Dendritic cell treated with granulocyte-macrophage colony-stimulating factor and Interleukin-4, amounts not matched to agents 40 ng/mL and 50 ng/mL, for 4 days (primary cell): ENCODE measurements around the gene GATAD2A.

Experiments
- H3K27ac Mint-ChIP-seq: one replicate; pipeline ENCODE4 v1.8.0; 2022; ENCODE audit warnings: mild to moderate bottlenecking, mixed read lengths
- H3K27me3 Mint-ChIP-seq: one replicate; pipeline ENCODE4 v1.8.0; 2022; ENCODE audit warnings: mild to moderate bottlenecking, mixed read lengths
- H3K36me3 Mint-ChIP-seq: one replicate; pipeline ENCODE4 v1.8.0; 2022; ENCODE audit warnings: low read depth, mixed read lengths
- H3K4me1 Mint-ChIP-seq: one replicate; pipeline ENCODE4 v1.8.0; 2022; ENCODE audit warnings: low read depth, mixed read lengths
- H3K4me3 Mint-ChIP-seq: one replicate; pipeline ENCODE4 v1.8.0; 2022; ENCODE audit warnings: mild to moderate bottlenecking, moderate library complexity, mixed read lengths
- H3K9me3 Mint-ChIP-seq: one replicate; pipeline ENCODE4 v1.8.0; 2022; ENCODE audit warnings: mixed read lengths
- intact Hi-C: fragments of 100-400 bp; cut with micrococcal nuclease; formaldehyde crosslinking; loops from one replicate; pipeline ENCODE4 v1.15.0; 2022

Gene GATAD2A

GRCh38 chr19:19439176-19439482 is 33.7 kb downstream of the GATAD2A start:
- peaks cover 67% of the 10 kb centered on the region for H3K36me3 Mint-ChIP-seq
- peaks cover 60% of the 10 kb centered on the region for H3K4me1 Mint-ChIP-seq
- H3K4me3 Mint-ChIP-seq = no peak overlapping the region
- no peaks in the 10 kb centered on the region for H3K27me3 Mint-ChIP-seq
- H3K9me3 Mint-ChIP-seq = no peaks in the 10 kb centered on the region
- intact Hi-C loops = no loop called here
- H3K27ac Mint-ChIP-seq = no peak overlapping the region

GRCh38 chr19:19443283-19443682 is 37.8 kb downstream of the GATAD2A start:
- intact Hi-C loops = no loop called here
- H3K4me3 Mint-ChIP-seq = no peak overlapping the region
- peaks cover 85% of the 10 kb centered on the region for H3K4me1 Mint-ChIP-seq

GRCh38 chr19:19443902-19444680 is 38.6 kb downstream of the GATAD2A start:
- Mint-ChIP-seq H3K4me1 (peaks cover 85% of the 10 kb centered on the region), H3K27ac (peak overlapping the region; percentile 80), H3K36me3 (peaks cover 43% of the 10 kb centered on the region), H3K27me3 (no peaks in the 10 kb centered on the region), H3K4me3 (no peak overlapping the region), H3K9me3 (no peaks in the 10 kb centered on the region)
- intact Hi-C loops = no loop called here

More at GRCh38 chr19:19443283-19443682, 37.8 kb downstream of the GATAD2A start:
- Mint-ChIP-seq H3K27ac (peak overlapping the region; percentile 80), H3K9me3 (no peaks in the 10 kb centered on the region), H3K36me3 (peaks cover 43% of the 10 kb centered on the region), H3K27me3 (no peaks in the 10 kb centered on the region)

GRCh38 chr19:19444681-19445155 is 39.2 kb downstream of the GATAD2A start:
- Mint-ChIP-seq H3K36me3 (peaks cover 41% of the 10 kb centered on the region), H3K27ac (peak overlapping the region; percentile 80), H3K4me3 (no peak overlapping the region), H3K27me3 (no peaks in the 10 kb centered on the region), H3K9me3 (no peaks in the 10 kb centered on the region), H3K4me1 (peaks cover 85% of the 10 kb centered on the region)
- intact Hi-C loops = loop anchor here (5.0 kb wide), 2 partner anchors 37 to 43 kb away; partner anchors contain the start of gene GATAD2A

- H3K27ac Mint-ChIP-seq = peak overlapping the region; percentile 80
- H3K4me3 Mint-ChIP-seq = no peak overlapping the region
- no peaks in the 10 kb centered on the region for H3K9me3 Mint-ChIP-seq
- intact Hi-C loops = loop anchor here (5.0 kb wide), 2 partner anchors 38 to 42 kb away; partner anchors contain the start of gene GATAD2A
- peaks cover 35% of the 10 kb centered on the region for H3K36me3 Mint-ChIP-seq
- H3K4me1 Mint-ChIP-seq = peaks cover 81% of the 10 kb centered on the region
- no peaks in the 10 kb centered on the region for H3K27me3 Mint-ChIP-seq
Observed at GRCh38 chr19:19445288-19445687, 39.8 kb downstream of the GATAD2A start.

- Mint-ChIP-seq H3K4me1 (peaks cover 76% of the 10 kb centered on the region), H3K36me3 (peaks cover 29% of the 10 kb centered on the region), H3K9me3 (no peaks in the 10 kb centered on the region), H3K27ac (peak overlapping the region; percentile 80), H3K4me3 (peak overlapping the region; percentile 64), H3K27me3 (no peaks in the 10 kb centered on the region)
- intact Hi-C loops = loop anchor here (5.0 kb wide), 2 partner anchors 39 to 41 kb away; partner anchors contain the start of gene GATAD2A
Observed at GRCh38 chr19:19445911-19446361, 40.5 kb downstream of the GATAD2A start.

GRCh38 chr19:19446655-19447437 is 41.4 kb downstream of the GATAD2A start:
- Mint-ChIP-seq H3K4me3 (no peak overlapping the region), H3K4me1 (peaks cover 81% of the 10 kb centered on the region), H3K27ac (peak overlapping the region; percentile 80), H3K36me3 (peaks cover 20% of the 10 kb centered on the region), H3K27me3 (no peaks in the 10 kb centered on the region), H3K9me3 (no peaks in the 10 kb centered on the region)
- intact Hi-C loops = loop anchor here (5.0 kb wide), 2 partner anchors 40 kb away; partner anchors contain the start of gene GATAD2A

GRCh38 chr19:19447536-19448237 is 42.2 kb downstream of the GATAD2A start:
- Mint-ChIP-seq H3K36me3 (peaks cover 23% of the 10 kb centered on the region), H3K4me1 (peaks cover 81% of the 10 kb centered on the region), H3K27ac (peak overlapping the region; percentile 80), H3K27me3 (no peaks in the 10 kb centered on the region), H3K9me3 (no peaks in the 10 kb centered on the region), H3K4me3 (no peak overlapping the region)
- intact Hi-C loops = loop anchor here (5.0 kb wide), 2 partner anchors 40 kb away; partner anchors contain the start of gene GATAD2A

GRCh38 chr19:19448238-19448544 is 42.7 kb downstream of the GATAD2A start:
- Mint-ChIP-seq H3K36me3 (peaks cover 25% of the 10 kb centered on the region), H3K27ac (no peak overlapping the region), H3K4me3 (no peak overlapping the region), H3K4me1 (peaks cover 81% of the 10 kb centered on the region), H3K27me3 (no peaks in the 10 kb centered on the region), H3K9me3 (no peaks in the 10 kb centered on the region)
- intact Hi-C loops = loop anchor here (5.0 kb wide), 2 partner anchors 39 to 41 kb away; partner anchors contain the start of gene GATAD2A

GRCh38 chr19:19451429-19452242 is 46.2 kb downstream of the GATAD2A start:
- Mint-ChIP-seq H3K9me3 (no peaks in the 10 kb centered on the region), H3K4me1 (peaks cover 55% of the 10 kb centered on the region), H3K27ac (peak overlapping the region; percentile 71), H3K4me3 (peak overlapping the region; percentile 6), H3K36me3 (peaks cover 11% of the 10 kb centered on the region), H3K27me3 (no peaks in the 10 kb centered on the region)
- intact Hi-C loops = no loop called here

- peak overlapping the region; percentile 6 for H3K4me3 Mint-ChIP-seq
- H3K27ac Mint-ChIP-seq = peak overlapping the region; percentile 71
- peaks cover 19% of the 10 kb centered on the region for H3K36me3 Mint-ChIP-seq
- H3K4me1 Mint-ChIP-seq = peaks cover 54% of the 10 kb centered on the region
- H3K9me3 Mint-ChIP-seq = no peaks in the 10 kb centered on the region
- intact Hi-C loops = no loop called here
- H3K27me3 Mint-ChIP-seq = no peaks in the 10 kb centered on the region
Observed at GRCh38 chr19:19452243-19453124, 47.0 kb downstream of the GATAD2A start.

GRCh38 chr19:19453125-19453454 is 47.6 kb downstream of the GATAD2A start:
- peaks cover 19% of the 10 kb centered on the region for H3K36me3 Mint-ChIP-seq
- H3K9me3 Mint-ChIP-seq = no peaks in the 10 kb centered on the region
- no peak overlapping the region for H3K27ac Mint-ChIP-seq
- intact Hi-C loops = no loop called here
- no peak overlapping the region for H3K4me3 Mint-ChIP-seq
- H3K4me1 Mint-ChIP-seq = peaks cover 53% of the 10 kb centered on the region
- H3K27me3 Mint-ChIP-seq = no peaks in the 10 kb centered on the region
